ENCODE data around the gene TOB1. TPM values are rescaled to one million over a fixed set of nuclear protein-coding genes. Genes with fewer than 3 reads are reported as not detected.

TOB1 gene
- total RNA-seq, 2 donors from 2014 or later, result 19.8 to 24.3 TPM

DNA sequence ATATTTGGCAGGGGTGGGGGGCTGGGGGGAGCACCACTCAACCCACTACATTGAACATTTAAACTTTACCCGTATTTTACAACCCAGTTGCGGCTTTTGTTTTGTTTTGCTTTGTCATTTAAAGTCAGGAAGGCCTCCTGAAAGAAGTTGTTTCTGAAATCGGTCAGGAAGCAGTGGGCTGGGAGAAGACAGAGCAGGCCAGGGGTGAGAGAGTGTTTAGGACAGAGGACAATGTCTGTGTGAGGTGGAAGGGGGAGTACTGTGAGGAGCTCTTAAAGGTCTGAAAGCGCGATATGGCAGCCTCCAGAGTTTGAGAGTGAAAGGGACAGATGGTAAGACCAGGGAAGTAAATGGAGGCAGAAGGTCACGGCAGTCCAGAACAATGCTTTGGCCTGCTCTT lies 36.8 kb downstream of the TOB1 start:
- Histone ChIP-seq H3K27me3 (replicated peaks; ENCODE audit: insufficient read depth) (no peaks in the 10 kb centered on the region), H3K27ac (no peak overlapping the region), H3K4me3 (no peak overlapping the region), H3K4me1 (ENCODE audit: control insufficient read depth in 1 of 2, low read depth in 2 of 2) (peaks cover 0 to 8% of the 10 kb centered on the region in 2 donors), H3K9me3 (no peaks in the 10 kb centered on the region), H3K36me3 (no peaks in the 10 kb centered on the region)
- ATAC-seq (ENCODE audit: insufficient number of reproducible peaks, low FRiP score, low read depth) (no peak), DNase-seq (ENCODE audit: low spot score) (no peak)
- TF ChIP-seq, protein P1, sequence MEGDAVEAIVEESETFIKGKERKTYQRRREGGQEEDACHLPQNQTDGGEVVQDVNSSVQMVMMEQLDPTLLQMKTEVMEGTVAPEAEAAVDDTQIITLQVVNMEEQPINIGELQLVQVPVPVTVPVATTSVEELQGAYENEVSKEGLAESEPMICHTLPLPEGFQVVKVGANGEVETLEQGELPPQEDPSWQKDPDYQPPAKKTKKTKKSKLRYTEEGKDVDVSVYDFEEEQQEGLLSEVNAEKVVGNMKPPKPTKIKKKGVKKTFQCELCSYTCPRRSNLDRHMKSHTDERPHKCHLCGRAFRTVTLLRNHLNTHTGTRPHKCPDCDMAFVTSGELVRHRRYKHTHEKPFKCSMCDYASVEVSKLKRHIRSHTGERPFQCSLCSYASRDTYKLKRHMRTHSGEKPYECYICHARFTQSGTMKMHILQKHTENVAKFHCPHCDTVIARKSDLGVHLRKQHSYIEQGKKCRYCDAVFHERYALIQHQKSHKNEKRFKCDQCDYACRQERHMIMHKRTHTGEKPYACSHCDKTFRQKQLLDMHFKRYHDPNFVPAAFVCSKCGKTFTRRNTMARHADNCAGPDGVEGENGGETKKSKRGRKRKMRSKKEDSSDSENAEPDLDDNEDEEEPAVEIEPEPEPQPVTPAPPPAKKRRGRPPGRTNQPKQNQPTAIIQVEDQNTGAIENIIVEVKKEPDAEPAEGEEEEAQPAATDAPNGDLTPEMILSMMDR (IDR thresholded peaks at IDR 0.05), result no peak

DNA sequence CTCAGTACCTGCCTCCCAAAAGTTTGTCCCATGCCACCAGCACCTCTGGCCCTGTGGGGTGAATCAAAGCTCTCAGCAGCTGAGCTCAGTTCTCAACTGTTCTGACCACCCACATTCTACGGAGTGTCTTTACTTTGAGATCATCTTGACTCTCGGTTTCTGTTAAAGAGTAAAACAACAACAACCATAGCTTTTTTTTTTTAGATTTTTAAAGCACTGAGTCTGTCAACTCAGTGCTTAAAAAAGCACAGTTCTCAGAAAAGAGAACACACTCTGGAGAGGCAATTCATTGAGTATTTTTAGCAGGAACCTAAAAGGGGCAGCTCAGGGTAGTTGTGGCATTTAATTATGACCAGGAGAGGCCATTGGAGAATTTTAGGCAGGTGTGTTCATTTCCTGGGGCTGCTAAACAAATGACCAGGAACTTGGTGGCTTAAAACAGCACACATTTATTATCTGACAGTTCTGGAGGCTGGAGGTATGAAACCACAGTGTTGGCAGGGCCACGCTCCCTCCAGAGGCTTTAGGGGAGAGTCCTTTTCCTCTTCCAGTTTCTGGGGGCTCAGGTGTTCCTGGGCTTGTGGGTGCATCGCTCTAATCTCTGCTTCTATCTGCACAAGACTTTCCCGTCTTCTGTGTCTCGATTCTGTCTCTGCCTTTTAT lies 37.5 kb downstream of the TOB1 start:
- DNase-seq (ENCODE audit: low spot score) (no peak), ATAC-seq (ENCODE audit: insufficient number of reproducible peaks, low FRiP score, low read depth) (no peak)
- Histone ChIP-seq H3K36me3 (no peaks in the 10 kb centered on the region), H3K4me3 (no peak overlapping the region), H3K9me3 (no peaks in the 10 kb centered on the region), H3K27ac (no peak overlapping the region), H3K4me1 (ENCODE audit: control insufficient read depth in 1 of 2, low read depth in 2 of 2) (peaks cover 0 to 8% of the 10 kb centered on the region in 2 donors), H3K27me3 (replicated peaks; ENCODE audit: insufficient read depth) (no peaks in the 10 kb centered on the region)
- TF ChIP-seq, protein P1 (IDR thresholded peaks at IDR 0.05), result no peak

DNA sequence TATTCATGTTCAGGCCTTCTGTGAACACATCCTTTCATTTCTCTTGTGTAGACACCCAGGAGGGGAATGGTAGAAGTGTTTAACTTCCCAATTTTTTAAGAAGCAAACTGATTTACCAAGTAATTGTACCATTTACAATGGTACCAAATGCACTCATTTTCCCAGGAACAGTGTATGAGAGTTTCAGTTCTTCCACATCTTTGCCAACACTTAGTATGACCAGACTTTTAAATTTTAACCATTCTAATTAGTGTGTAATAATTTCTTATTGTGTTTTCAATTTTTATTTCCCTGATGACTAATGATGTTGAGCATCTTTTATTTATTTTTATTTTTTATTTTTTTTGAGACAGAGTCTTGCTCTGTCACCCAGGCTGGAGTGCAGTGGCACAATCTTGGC lies 41.0 kb downstream of the TOB1 start:
- TF ChIP-seq, protein P1 (IDR thresholded peaks at IDR 0.05), result no peak
- Histone ChIP-seq H3K27ac (no peak overlapping the region), H3K4me1 (ENCODE audit: control insufficient read depth in 1 of 2, low read depth in 2 of 2) (peaks cover 0 to 8% of the 10 kb centered on the region in 2 donors), H3K9me3 (no peaks in the 10 kb centered on the region), H3K4me3 (no peak overlapping the region), H3K27me3 (replicated peaks; ENCODE audit: insufficient read depth) (no peaks in the 10 kb centered on the region), H3K36me3 (no peaks in the 10 kb centered on the region)
- ATAC-seq (ENCODE audit: insufficient number of reproducible peaks, low FRiP score, low read depth) (no peak), DNase-seq (ENCODE audit: low spot score) (no peak)

DNA sequence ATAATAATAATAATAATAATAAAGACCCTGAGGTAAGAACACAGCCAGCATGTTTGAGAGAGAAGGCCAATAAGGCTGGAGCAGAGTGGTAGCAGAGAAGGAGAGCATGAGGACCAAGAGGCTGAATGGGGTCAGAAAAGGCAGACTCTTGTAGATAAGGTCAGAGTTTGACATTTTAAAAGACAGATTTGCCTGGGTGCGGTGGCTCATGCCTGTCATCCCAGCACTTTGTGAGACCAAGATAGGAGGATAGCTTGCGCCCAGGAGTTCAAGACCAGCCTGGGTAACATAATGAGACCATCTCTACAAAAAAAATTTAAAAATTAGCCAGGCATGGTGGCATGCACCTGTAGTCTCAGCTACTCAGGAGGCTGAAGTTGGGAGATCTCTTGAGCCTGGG lies 41.7 kb downstream of the TOB1 start:
- ATAC-seq (ENCODE audit: insufficient number of reproducible peaks, low FRiP score, low read depth) (no peak), DNase-seq (ENCODE audit: low spot score) (no peak)
- no peaks in the 10 kb centered on the region for H3K36me3 ChIP-seq
- TF ChIP-seq, protein P1 (IDR thresholded peaks at IDR 0.05), result no peak
- no peak overlapping the region for H3K4me3 ChIP-seq
- no peaks in the 10 kb centered on the region for H3K27me3 ChIP-seq (replicated peaks; ENCODE audit: insufficient read depth)
- H3K27ac ChIP-seq, result no peak overlapping the region
- H3K9me3 ChIP-seq, result no peaks in the 10 kb centered on the region
- peaks cover 0 to 8% of the 10 kb centered on the region in 2 donors for H3K4me1 ChIP-seq (ENCODE audit: control insufficient read depth in 1 of 2, low read depth in 2 of 2)

DNA sequence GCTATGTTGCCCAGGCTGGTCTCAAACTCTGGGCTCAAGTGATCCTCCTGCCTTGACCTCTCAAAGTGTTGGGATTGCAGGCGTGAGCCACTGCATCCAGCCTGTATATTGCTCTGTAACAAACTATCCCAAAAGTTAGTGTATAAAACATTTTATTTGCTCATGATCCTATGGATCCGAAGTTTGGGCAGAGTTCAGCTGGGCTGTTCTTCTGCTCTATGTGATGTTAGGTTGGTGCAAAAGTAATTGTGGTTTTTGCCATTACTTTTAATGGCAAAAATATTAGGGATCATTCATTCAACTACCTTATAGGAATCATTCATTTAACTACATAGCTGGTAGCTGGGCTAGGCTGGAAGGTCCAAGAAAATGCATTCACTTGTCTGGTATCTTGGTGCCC lies 43.6 kb downstream of the TOB1 start:
- no peaks in the 10 kb centered on the region for H3K36me3 ChIP-seq
- no peaks in the 10 kb centered on the region for H3K4me1 ChIP-seq (ENCODE audit: control insufficient read depth in 1 of 2, low read depth in 2 of 2)
- TF ChIP-seq, protein P1 (IDR thresholded peaks at IDR 0.05), result no peak
- DNase-seq (ENCODE audit: low spot score), result no peak
- H3K27ac ChIP-seq, result no peak overlapping the region
- no peak overlapping the region for H3K4me3 ChIP-seq
- no peaks in the 10 kb centered on the region for H3K27me3 ChIP-seq (replicated peaks; ENCODE audit: insufficient read depth)
- no peak for ATAC-seq (ENCODE audit: insufficient number of reproducible peaks, low FRiP score, low read depth)
- no peaks in the 10 kb centered on the region for H3K9me3 ChIP-seq
